Lower leg skin (tissue), 4 donors: ENCODE results near the gene CELSR3. TPM values are rescaled to one million over a fixed set of nuclear protein-coding genes. Genes with fewer than 3 reads are reported as not detected.

Experiments
- DNase-seq, 2 donors: peaks; one replicate each; pipeline ENCODE4 v3.0.0-alpha.2; 2019; ENCODE audit warnings: low spot score in 2 of 2
- H3K4me3 ChIP-seq: fragments of 200-600 bp; sonication (generic); 2 replicates; pipeline ENCODE4 v1.5.1; 2017; ENCODE audit warnings: mild to moderate bottlenecking, low read depth; ENCODE audit not compliant: poor library complexity, severe bottlenecking
- POLR2A ChIP-seq, 2 donors: fragments of 450-650 bp; IDR thresholded peaks; one replicate each; pipeline ENCODE4 v1.6.1; 2016 to 2017; ENCODE audit warnings: antibody characterized with exemption in 2 of 2, mild to moderate bottlenecking in 1 of 2, moderate library complexity in 1 of 2
- WGBS, 2 donors: methylation state at CpG; one replicate each; pipeline ENCODE4 v1.1.5; 2018; 5-methylcytosine and 5-hydroxymethylcytosine counted together
- intact Hi-C: fragments of 100-400 bp; cut with DNase I; formaldehyde crosslinking; loops from one replicate; pipeline ENCODE4 v1.15.0; 2023; ENCODE audit warnings: low total_unique reads
- total RNA-seq, 4 donors: library from RNA; depleted of rRNA; stranded (reverse); fragments of >200 nt; gene quantifications; one replicate each; pipeline ENCODE4 v1.1.0, GENCODE V29; 2016
- TF ChIP-seq, protein P1 (sequence below), 3 donors: fragments of 450-650 bp; IDR thresholded peaks; one replicate each; pipeline ENCODE4 v1.5.1; 2016; ENCODE audit warnings: antibody characterized with exemption in 3 of 3, mild to moderate bottlenecking in 3 of 3, moderate library complexity in 2 of 3

Gene CELSR3
- total RNA-seq, 4 donors from 2014 or later, result 0.59 to 4.7 (median 1.2) TPM

DNA sequence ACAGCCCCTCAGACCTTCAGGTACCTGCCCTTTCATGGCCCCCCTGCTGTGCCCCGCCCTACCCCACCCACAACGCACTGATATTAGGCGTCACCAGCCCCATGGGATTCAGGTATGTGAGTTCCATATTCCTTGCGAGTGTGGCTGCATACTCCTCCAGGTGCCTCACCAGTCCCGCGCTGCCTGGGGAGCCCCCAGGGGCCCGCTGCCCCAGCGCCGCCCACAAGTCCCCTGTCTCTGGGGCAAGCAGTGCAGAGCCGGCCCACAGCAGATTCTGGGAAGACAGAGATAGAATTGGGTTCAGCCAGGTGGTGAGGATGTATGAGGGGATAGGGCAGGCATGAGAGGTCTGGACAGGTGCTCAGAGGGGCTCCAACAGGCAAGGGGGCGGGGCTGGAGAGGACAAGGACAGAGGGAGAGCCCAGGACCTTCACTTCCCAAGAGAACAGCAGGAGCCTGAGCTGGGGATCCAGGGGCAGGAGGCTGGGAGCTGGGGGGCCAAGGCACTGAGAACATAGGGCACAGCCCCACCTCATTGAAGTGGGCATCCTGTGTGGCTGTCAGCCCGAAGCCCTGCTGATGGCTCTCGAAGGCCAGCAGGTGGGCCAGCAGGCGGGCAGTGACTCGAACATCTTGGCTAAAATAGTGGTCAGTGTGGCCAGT, 14.4 kb downstream of the CELSR3 start:
- DNase-seq, result no peak
- no peak overlapping the region for H3K4me3 ChIP-seq
- 89 to 91% methylated on average over 14 of the region's 15 CpGs for WGBS, 2 donors
- intact Hi-C loops, result no loop called here
- TF ChIP-seq, protein P1, sequence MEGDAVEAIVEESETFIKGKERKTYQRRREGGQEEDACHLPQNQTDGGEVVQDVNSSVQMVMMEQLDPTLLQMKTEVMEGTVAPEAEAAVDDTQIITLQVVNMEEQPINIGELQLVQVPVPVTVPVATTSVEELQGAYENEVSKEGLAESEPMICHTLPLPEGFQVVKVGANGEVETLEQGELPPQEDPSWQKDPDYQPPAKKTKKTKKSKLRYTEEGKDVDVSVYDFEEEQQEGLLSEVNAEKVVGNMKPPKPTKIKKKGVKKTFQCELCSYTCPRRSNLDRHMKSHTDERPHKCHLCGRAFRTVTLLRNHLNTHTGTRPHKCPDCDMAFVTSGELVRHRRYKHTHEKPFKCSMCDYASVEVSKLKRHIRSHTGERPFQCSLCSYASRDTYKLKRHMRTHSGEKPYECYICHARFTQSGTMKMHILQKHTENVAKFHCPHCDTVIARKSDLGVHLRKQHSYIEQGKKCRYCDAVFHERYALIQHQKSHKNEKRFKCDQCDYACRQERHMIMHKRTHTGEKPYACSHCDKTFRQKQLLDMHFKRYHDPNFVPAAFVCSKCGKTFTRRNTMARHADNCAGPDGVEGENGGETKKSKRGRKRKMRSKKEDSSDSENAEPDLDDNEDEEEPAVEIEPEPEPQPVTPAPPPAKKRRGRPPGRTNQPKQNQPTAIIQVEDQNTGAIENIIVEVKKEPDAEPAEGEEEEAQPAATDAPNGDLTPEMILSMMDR (IDR thresholded peaks at IDR 0.05), result no peak
- no peak for TF ChIP-seq POLR2A (IDR thresholded peaks at IDR 0.05)

DNA sequence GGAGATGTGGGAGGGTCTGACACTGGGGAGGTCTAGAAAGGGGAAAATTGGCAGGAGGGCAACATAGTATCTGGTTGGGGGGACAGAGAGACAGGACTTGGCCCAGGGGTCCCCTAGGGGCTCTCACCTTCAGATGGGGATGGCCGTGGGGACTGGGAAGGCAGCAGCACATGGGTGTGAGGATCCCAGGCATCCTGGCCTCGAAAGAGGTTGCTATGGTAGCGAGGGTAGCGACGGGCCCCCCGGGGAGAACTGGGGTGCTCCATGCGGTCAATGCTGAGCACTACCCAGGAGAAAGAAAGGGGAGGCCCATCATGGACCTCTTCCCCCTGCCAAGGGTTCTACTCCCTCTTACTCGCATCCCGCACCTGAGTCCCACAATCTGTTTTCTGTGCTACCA, 15.0 kb downstream of the CELSR3 start:
- DNase-seq, result no peak
- 78 to 82% methylated on average over 9 of the region's 9 CpGs for WGBS, 2 donors
- H3K4me3 ChIP-seq, result no peak overlapping the region
- TF ChIP-seq, protein P1 (IDR thresholded peaks at IDR 0.05), result no peak
- no peak for TF ChIP-seq POLR2A (IDR thresholded peaks at IDR 0.05)
- intact Hi-C loops, result no loop called here

DNA sequence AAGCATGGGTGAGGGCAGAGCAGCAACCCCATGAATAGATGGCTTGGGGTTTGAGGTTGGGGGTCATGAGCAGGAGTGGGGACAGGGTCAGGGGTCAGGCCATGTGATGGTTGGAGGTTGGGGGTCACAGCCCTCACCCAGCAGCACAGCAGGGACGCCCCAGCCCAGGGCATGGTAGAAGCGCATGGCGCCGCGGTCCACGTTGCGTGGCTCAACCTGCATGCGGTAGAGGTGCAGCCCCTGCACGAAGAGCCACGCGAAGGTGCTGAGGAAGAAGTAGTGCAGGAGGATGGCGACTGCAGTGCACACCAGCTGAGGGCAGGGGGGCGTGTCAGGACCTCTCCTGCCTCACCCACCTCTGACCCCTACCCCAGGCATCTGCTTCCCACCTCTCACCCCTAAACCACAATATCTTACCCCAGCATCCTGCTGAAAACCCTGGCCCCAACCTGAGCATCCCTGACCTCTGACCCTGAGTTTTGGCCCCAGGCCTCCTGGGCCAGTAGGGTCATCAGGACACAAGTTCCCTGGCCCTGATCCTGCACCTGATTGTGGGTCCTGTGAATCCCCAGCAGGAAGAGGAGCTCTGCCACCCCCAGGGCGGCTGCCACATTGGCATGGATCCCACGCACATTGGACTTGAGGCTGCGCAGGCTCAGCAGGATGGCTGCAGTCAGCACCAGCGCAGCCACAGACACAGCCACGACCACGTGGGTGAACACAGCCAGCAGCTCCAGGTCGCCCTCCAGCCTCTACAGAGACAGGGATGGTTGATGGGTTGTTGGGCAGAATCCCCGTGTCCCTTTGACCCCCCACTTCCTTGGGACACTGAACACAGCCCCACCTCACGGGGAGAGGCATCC, 17.6 kb downstream of the CELSR3 start:
- no peak for DNase-seq
- no peak overlapping the region for H3K4me3 ChIP-seq
- intact Hi-C loops, result no loop called here
- TF ChIP-seq POLR2A (IDR thresholded peaks at IDR 0.05), result no peak
- TF ChIP-seq, protein P1 (IDR thresholded peaks at IDR 0.05), result no peak
- WGBS, 2 donors, result 94 to 96% methylated on average over 16 to 19 of the region's 22 CpGs

DNA sequence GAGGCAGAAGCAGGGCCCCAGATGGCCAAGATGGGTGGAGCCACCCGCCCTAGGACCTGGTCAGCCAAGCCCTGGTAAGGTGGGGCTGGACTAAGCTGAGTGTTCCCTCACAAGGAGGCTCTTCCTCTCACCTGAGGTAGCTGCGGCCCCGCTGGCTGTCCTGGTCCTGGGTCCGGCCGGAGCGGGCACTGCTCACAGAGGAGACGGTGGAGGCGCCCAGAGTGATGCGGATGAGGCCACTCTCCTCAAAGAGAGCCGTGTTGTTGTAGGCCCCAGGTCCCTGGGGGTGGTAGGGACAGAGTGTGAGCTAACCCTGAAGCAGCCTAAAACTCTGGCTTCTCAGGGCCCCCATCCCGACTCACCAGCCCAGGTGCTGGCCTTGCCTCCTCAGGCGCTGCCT, 20.1 kb downstream of the CELSR3 start:
- intact Hi-C loops, result no loop called here
- no peak for DNase-seq
- TF ChIP-seq, protein P1 (IDR thresholded peaks at IDR 0.05), result no peak
- H3K4me3 ChIP-seq, result no peak overlapping the region
- WGBS, 2 donors, result 90 to 93% methylated on average over 12 of the region's 12 CpGs

DNA sequence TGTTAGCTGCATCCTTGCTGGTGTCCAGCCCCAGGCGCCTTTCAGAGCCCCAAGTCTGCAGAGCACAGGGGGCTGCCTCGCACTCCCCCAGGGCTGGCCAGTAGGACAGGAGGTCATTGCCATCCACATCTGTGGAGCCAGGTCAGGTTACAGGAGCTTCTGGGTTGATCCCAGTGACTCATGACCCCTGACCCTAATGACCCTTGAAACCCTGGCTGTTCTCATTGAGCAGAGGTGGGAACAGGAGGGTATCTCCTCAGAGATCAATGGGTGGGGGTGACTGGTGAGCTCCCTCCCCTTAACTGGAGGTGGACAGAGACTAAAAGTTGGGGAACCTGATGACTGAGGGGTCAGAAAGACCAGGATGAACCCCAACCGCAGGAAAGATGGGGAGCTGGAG, 21.3 kb downstream of the CELSR3 start:
- DNase-seq, result no peak
- intact Hi-C loops, result no loop called here
- 88 to 100% methylated on average over 1 to 2 of the region's 3 CpGs for WGBS, 2 donors
- no peak overlapping the region for H3K4me3 ChIP-seq
- TF ChIP-seq, protein P1 (IDR thresholded peaks at IDR 0.05), result no peak
- no peak for TF ChIP-seq POLR2A (IDR thresholded peaks at IDR 0.05)
